HG02642 (cell line): ENCODE data around the gene EPN2.

ENCODE experiments used
- ATAC-seq: cut with Tn5 transposase; IDR thresholded peaks from one replicate; pipeline ENCODE4 v1.9.1; 2021; ENCODE audit warnings: mild to moderate bottlenecking; ENCODE audit not compliant: unreplicated experiment, poor library complexity

The EPN2 gene

DNA sequence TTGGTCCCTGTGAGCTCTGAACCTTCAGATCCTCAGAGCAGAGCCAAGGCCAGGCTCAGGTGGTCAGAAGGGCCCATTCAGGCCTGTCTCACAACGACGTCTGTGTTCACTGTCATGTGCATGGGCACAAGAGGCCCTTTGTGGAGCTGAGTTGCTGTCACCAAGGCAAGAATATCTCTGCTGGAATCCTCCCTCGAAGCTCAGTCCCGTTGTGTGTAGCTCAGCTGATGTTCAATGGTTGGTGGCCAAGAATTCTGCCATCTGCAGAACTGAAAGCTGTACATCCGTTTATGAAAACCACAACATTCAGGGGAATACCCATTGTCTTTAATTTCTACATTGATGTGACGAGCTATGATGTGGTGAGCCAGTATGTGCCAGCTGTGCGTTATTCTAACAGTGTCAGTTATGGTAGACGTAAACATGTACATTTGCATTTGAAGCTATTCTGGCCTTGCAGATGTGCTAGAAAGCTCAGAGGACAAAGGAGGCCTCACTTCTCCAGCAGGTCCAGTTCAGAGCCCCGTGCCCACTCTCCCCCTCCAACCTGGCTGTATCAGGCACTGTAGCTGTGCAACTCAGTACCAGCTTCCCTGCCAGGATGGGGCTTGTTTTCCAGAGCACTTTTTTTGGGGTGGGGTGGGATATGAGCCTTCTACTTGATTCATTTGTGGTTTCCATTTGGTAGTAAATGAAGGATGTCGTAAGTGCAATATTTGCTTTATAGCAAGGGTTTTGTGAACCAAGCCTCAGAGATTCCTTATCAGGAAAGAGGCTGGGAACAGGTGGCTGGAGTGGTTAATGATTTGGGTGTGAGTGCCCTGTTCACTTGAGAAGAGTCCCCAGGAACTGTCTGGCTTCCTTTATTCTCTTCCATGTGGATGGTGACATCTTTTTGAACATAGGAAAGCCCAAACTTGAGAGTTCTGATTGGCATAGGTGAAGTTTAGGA lies 69.3 kb downstream of the EPN2 start:
- ATAC-seq = peak; percentile 82

DNA sequence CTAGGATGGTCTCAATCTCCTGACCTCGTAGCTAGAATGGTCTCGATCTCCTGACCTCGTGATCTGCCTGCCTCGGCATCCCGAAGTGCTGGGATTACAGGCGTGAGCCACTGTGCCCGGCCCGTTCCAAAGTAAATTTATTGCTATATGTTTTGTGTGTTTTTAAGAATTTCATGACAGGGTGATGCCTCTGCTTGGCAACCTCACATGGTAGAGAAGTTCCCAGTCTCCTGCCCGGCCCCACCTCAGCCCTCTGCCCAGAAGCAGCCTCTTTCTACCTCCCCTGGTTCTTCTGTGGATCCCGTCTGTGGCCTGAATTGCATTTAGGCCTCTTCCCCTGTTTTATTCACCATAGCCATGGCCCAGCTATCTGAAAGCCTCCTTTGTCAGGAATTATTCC lies 70.4 kb downstream of the EPN2 start:
- ATAC-seq = no peak

DNA sequence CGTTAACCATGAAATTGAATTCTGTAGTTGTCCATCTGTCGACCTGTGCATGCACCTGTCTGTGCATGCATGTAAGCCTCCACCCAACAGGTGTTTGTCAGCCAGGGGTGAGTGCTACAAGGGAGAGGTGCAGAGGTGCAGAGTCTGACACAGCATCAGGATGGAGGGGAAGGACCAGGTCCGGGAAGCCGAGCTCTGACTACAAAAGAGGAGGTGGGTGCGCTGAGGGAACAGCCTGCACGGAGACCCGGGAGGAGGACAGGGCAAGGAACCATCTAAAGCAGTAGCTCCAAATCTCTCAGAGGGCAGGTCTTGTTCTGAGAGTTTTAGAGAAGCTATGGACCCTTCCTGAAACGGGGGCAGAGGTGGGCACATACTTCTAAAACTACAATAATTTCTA lies 71.2 kb downstream of the EPN2 start:
- no peak for ATAC-seq

DNA sequence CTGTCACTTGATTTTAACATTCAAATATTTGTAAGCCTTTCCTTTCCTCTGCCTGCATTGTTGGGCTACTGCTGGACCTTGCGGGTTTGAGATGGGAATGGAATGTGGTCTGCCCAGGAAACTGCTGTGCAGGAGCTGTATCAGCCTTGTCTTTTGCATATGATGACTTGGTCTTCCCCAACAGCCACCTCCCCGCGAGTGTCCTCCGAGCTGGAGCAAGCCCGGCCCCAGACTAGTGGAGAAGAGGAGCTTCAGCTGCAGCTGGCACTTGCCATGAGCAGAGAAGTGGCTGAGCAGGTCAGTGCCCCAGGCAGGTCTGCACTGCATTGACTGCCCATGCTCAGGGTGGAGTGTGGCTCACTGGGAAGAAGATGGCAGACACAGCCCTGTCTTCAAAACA lies 72.5 kb downstream of the EPN2 start:
- no peak for ATAC-seq

DNA sequence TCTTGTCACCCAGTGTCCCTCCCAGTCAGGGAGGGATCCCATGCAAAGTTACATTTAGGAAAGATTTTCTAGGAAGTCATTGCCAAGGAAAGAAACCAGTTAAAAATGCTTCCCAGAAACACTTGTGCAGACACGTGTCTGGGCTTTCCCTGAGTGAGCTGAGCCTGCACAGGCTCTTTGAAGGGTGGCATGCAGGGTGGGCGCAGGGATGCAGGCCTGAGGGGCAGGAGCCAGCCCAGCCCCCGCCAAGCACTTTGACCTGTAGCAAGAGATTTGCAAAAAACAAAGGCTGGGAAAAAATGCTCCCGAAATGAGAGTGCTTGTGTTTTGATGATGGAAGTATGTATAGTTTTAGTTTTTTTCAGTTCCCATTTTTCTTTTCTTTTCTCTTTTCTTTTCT lies 73.0 kb downstream of the EPN2 start:
- ATAC-seq = no peak

DNA sequence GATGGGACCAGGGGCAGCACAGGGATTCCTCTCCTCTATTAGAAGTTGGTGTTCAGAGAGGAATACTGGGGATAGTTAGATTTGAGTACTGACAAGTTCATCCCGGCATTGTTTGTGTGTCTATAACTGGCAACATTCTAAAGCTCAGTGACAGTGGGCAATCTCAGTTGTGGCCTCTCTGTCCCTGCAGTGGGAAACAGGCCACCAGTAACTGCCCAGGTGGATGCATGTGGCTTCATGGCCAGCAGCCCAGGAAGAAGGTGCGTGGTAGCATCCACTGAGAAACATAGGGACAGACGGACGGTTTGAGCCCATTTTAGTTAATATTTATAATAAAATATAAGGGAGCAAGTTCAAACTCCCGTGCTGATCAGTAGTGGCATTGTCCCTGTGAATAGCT lies 73.8 kb downstream of the EPN2 start:
- no peak for ATAC-seq

DNA sequence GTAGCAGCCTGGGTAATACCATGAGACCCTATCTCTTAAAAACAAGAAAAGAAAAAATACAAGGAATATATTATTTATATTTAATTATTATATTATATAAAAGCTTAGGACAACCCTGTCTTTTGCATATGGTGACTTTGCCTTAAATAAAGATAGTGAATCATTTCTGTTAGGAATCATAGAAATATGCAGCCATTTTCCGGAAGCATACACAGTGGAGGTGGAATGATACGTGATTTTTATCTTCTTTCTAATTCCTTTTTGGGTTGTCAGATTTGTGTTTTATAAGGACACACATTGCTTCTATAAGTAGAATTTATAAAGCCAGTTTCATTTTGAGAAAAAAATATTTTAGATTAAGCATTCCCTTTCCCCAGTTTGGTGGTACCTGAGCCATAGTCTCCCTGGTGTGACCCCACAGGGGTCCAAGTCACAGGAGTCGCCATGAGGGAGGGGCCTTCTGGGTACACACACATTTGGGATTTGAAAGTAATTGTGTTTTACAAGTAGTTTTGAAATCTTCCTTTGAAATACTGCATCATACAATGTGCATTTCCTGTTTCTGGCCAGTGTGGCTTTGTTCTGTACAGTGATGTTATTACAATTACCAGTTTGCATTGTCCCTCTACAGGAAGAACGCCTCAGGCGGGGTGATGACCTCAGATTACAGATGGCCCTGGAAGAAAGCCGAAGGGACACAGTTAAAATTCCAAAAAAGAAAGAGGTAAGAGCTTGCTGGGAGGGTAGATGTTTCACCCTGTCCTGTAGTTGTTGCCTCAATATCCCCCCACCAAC lies 74.5 kb downstream of the EPN2 start:
- ATAC-seq = no peak

DNA sequence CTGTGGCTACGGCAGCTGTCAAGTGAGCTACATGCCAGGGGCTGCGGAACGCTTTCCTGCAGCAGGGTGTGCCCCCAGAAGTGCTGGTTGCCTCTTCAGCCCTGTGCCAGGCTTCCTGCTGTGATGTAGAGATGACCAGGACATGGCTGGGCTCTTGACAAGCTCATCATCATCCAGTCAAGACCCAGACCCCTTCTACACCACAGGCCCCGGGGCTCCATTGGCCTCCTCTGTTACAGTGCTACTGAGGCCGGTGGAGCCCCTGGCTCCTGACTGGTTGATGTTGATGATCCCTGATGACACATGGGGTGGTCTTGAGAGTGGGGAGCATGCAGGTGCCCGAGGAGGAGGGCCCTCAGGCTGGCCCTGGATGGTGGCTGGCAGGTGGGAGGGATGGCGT lies 75.2 kb downstream of the EPN2 start:
- ATAC-seq = no peak

DNA sequence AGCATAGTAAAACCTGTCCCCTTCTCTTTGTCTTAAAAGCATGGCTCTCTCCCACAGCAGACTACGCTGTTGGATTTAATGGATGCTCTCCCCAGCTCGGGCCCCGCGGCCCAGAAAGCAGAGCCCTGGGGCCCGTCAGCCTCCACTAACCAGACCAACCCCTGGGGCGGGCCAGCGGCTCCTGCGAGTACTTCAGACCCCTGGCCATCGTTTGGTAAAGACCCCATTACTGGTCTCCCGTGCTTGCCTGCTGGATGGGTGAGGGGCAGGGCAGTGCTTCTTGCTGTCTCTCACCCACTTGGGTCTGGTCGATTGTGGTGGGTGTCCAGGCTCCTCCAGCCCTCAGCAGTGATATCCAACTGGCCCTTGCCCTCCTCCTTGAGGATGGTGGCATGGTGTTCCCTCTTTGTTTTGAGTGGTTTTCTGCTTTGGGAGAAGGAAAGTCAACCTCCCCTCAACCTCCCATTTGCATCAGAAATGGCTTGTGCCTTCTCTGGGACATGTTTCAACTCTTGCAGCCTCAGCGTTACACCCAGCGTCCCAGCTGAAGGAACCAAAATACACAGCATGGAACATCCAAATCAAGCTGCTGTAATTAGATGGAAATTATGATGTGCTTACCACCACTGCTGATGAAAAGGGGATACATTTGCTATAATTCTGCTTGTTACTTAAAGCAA lies 76.0 kb downstream of the EPN2 start:
- ATAC-seq = no peak

DNA sequence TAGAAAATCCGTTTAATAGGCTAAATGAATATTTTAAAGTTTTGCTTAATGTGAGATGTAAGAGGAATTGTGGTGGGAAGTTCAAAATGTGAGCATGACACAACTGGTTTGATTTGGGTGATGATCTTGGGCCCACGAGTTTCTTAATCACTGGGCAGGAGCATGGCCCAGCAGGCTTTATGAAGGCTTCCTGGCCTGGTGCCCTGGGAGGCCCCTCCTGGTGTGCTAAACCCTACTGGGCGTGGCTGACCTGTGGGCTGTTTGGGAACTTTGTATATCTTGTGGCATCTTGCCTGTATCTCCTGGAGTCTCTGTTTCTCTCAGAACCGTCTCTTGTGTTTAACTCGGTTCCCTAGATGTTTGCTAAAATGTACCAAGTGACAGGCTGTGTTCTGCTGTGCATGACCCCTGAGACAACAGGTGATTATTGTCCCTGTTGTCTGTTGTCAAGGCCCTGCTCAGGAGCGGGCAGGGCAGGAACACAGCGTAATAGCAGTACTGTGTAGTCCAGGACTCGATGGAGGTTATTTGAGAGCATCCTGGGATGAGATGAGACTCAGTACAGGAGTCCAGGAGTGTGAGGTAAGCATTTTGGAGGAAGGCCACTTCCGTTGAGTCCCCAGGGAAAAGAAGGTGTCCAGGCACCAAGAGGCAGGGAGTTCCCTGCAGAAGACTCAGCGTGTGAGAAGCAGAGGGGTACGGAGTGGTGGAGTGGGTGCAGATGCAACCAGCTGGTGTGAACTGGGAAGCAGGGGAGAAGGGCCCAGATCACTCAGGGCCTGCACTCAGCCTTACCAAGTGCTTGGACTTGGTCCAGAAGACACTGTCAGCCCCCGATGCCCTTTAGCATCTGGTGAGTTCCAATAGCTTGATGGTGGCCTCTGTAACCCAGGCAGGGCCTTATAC lies 76.8 kb downstream of the EPN2 start:
- no peak for ATAC-seq

DNA sequence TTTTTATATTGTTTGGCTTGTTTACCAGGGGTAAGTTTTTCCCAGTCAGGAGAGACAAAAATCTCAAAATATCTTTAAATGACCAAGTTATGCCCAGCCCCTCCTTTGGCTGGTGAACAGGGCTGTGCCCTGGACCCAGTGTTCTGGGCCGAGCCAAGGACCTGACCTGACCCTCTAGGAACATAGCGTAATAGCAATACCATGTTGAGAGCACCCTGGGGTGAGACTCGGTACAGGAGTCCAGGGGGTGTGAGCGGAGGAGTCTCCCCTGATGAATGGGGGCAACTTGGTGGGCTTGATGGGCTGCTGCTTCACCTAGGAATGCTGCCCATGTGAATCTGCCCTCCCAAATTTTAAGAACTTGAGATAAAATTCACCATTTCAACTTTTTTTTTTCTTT lies 77.9 kb downstream of the EPN2 start:
- ATAC-seq = no peak

DNA sequence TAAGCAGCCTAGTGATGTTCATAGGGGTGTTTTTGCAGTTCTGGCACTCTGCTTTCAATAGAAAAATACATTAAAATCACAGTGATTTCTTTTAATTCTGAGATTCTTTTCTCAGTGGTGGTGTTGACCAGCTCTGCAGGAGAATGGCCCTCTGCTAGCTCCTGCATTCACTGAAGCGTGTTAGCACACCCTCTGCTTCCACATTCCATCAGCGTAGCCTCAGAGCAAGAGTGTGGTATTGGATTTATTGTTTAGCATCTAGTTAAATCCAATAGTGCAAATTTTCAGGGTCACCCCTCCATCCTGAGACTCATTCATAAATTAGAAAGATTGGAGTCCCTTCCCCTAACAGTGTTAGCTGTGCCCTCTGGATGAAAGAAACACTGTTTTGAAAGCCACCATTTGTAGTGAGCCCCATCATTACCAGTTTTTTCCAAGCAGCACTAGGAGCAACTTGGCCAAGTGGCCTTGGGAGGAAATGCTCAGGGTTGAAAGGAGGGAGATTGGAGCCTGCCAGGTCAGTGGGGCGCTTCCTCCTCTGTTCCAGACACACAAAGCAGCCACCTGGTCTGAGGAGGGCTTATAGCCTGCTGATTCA lies 79.7 kb downstream of the EPN2 start:
- no peak for ATAC-seq

DNA sequence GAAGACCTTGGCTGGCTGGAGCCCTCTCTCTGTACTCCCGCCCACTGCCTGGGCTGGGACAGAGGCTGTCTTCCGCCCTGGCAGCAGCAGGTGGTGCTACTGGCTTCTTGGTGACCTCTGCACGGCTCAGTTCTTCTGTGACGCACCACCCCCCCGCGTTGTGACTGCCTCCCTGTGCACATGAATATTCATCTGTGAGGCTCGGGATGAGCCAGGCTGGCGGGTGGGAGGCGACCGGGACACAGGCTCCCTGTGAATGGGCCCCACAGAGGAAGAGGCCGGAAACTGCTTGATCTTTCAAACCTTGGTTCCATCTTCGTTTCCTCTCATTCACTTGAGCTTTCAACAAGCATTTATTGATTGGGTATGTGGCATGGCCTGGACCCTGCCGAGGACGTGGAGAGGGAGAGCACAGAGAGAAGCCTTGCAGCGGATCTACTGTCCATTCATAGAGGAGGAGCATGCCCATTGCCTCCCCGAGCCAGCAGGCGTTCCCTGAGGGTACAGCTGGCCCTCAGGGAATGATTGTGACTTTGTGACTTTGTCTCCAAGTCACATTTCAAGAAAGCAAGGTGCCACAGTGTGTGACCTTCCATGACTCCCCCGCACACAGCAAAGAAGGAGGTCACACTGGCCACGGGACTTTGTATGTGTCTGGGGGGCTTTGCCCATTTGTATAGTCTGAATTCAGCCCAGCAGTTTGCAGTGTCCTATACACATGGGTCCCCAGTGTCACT lies 80.4 kb downstream of the EPN2 start:
- ATAC-seq = peak; percentile 72

DNA sequence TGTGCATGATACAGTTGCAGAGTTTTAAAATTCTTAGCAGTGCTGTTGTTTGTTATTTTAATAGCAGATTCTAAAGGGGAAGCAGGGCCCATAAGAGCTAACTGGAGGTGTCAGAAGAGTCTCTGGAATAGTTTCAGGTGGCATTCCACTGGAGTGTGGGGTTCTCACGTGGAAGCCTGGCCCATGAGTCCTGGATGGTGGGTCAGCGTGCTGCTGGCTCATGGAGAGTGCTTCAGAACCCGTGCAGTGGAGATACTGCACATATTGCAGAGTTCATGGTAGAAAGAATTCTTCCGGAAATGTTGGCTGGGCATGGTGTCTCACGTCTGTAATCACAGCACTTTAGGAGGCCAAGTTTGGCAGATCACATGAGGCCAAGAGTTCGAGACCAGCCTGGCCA lies 81.4 kb downstream of the EPN2 start:
- no peak for ATAC-seq

DNA sequence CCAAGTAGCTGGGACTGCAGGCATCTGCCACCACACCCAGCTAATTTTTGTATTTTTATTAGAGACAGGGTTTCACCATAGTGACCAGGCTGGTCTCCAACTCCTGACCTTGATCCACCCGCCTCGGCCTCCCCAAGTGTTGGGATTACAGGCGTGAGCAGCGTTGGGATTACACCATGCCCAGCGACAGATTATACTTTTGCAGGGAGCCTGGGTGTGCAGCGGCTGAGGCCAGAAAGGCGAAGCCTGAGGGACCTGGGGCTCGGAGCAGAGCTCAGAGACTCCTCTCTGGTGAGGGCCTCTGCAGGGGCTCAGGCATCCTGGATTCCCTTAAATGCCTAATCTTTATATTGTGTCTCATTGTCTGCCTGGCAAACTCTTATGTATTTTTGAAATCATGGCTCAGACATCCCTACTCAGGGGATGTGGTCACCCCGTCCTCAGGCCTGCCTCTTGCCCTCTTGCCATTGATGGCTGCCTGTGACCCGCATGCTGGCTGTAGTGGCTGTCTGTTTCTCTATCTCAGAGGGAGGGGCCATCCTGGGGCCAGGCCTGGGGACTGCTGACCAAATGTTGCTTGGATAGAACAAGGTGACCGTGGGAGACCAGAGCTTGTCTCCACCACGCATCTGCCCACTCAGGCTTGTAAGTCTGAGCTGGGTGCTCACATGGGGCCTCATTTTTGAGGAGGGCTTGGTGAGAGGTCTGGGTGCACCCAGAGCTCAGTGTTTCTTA lies 82.8 kb downstream of the EPN2 start:
- no peak for ATAC-seq

DNA sequence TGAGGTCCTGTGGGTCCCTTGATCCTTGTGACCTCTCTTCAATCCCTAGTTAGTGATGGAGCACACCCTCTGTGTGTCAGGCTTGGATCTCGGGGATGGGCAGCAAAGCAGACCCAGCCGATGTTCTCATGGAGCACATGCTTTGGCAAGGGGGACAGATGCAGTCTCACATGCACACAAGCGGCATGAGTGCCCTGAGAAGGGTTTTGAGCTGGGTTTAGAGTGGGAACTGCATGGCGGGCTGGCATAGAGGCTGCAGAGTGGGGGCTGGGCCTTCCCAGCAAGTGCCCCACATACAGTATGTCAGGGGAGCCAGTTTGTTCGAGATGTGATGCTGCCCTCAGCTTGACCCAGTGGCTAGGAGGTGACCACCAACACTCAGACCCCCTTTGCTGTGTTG lies 83.7 kb downstream of the EPN2 start:
- no peak for ATAC-seq

DNA sequence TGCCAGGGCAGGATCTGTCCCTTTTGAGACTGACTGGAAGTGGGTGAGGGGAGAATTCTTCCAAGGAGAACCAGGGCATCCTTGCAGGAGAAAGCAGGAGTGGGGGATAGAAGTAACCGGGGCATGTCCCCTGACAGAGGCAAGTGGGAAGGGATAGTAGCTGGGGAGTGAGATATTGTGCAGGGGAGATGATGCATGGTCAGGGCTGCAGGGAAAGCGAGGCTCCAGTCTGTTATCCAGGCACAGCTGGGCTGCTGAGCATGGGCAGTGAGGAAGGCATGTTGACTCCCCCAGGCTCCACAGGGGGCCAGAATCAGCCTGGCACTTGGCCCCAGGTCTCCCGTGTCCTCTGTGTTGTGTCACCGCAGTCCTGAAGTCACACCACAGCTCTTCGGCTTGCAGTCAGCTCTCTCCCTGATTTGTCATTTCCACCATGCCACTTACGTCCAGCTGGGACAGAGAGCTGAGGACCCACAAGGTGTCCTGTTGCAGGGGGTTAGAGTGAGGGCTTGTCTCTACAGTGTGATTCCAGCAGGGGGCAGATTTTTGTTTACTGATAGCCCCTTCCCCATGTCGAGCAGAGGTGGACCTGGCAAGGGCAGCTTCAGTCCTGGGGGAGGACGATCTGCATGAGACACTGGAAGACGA lies 84.4 kb downstream of the EPN2 start:
- ATAC-seq = no peak

DNA sequence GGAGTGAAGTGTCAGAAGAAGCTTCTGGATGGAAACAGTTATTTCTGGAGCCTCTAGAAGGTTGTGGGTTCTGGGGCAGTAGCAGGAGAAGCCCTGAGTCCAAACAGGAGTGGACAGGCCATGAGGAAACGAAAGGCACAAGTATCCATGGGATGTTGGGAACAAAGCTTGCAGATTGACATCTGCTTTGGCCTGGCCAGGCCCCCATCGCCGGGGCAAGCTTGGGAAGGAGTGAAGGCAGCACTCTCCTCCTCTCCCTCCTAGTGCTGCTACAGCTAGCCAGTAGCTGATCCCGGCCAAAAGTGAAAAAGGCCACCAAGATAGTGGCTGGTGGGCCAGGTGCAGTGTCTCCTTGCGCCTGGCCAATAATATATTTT lies 85.0 kb downstream of the EPN2 start:
- no peak for ATAC-seq
